ENCODE results near the gene IER3IP1.
"Not testable (repeated sequence)": the region's sequence is repeated elsewhere in the genome, so short reads cannot be mapped to it uniquely, and the experiment has no call there.

Gene IER3IP1, protein sequence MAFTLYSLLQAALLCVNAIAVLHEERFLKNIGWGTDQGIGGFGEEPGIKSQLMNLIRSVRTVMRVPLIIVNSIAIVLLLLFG

DNA sequence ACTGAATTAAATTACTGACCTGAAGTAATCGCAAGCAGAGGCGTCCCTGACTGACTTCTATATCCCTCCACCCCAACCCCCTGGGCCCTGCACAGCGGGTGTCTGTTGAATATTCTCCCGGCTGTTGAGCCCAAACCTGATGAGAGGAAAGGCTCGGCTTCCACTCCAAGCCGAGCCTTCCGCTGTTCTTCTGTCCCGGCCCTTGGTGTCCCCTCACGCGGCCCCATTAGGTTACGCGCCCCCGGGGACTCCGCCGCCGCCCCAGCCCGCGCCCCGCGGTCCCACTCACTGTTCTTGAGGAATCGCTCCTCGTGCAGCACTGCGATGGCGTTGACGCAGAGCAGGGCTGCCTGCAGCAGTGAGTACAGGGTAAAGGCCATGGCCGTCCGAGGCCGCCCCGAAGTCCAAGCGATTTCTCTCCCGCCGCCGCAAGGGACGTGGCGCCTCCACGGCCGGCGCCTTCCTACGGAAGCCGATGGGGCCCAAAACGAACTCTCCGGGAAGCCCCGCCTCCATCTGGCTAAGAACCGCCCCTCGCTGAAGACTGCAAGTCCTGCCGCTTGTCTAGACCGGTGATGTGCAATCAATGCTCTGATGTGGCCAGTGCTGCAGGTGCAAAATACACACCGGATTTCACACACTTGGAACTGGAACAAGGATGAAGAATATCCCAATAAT, at the start of gene IER3IP1:
TSS of gene IER3IP1 (minus strand) at position 467 of the 678 bp plus-strand sequence. CDS start at position 380, 87 bp downstream.
- ATAC-seq (peak; percentile 91), DNase-seq (peak; percentile 93)

DNA sequence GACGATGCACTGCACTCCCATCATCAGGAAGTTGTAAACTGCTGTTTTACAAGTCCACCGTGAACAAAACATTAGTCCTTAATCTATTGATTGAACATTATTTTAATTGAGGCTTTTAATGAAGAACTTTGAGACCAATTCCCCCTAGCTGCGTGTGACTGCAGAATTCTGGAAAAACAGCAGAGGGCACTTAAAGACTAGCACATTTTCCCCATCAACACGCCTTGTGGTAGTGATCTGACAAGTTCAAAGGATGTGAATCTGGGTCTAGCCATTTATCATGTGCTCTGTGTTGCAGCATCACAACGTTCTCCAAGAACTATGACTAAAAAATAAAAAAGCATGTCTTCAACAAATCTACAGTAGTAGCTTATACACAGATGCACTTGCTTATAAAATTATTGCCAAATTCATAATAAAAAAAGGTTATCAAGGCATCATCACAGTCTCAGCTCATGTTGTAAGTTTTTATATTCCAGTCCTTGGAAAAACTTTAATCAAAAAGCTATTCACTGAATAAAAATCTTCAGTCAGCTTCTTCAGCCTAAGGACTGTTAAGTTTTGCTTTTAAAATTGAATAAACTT, 39.5 kb upstream of the IER3IP1 start:
- DNase-seq (no peak), ATAC-seq (no peak)

DNA sequence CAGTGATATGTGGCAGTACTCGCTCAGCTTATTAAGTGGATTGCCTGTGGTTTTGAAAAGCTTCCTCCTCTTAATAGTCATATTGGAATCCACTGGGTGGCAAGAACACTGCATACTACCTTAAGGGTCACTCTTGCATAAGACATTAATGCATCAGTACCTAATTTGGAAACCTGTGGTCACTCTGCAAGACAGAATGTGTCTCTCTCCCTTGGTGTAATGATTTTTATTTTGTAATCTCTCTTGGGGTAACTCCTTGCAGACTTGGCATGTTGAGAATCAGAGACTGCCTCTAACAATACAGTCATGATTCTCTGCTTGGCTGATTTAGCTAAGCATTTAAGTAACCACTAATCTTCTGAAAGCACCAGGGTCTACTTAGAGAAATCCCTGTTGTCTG, 33.0 kb upstream of the IER3IP1 start:
- no peak for DNase-seq
- ATAC-seq = no peak

DNA sequence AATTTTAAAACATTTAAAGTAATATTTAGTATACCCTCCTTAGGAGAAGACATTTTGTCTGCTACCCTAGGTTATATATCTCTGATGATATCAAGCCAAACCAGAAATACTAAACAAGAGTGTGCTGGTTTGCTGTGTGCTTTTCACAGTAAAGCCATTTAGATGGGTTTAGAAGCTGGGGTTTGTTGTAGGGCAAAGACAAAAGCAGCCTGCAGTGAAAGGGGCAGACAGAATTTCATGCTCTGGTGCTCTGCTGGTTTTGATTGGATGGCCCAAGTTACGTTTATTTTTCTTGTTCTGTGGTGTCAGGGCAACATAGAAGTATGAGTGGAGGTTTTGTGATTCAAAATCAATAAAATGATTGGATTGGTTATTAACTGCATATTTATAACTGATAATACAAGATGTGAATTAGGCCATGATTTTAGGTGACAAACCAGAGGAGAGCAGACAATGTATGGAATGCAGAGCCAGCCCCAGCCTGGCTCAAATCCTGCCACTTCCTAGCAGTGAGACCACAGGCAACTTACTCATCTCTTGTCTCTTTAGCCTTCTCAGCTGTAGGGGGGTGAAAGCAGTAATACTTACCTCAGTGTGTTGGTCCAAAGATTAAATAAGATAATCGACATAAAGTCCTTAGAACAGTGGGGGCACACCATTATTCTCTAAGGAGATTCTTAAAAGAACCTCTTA, 30.9 kb upstream of the IER3IP1 start:
- ATAC-seq (no peak), DNase-seq (no peak)

DNA sequence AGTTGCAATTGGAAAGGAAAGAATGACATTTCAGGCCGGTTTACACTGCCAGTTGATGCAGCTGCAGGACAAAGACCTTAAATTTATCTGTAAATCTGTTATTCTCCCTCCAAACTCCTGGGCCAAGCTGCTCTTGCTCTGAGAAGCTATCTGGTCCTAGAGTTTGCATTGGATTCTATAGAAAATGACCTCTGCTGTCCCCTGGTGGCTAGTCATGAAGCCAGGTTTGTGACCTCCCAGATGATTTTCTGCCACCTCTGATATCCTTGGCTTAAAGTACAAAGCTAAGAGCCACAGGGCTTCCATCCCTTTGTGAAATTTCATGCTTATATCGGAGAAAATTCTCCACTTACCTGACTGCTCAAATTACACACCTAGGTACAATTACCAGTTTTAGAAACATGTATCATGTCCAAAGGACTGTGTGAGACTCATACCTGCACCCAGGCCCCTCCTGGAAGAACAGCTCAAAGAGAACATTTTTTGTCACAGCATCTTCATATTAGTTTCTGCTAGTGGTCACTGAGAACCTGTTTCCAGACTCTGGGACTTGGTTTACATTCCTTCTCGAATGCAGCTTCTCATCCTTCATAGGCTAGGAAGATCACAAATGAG, 28.9 kb upstream of the IER3IP1 start:
- ATAC-seq (no peak), DNase-seq (peak; percentile 37)

DNA sequence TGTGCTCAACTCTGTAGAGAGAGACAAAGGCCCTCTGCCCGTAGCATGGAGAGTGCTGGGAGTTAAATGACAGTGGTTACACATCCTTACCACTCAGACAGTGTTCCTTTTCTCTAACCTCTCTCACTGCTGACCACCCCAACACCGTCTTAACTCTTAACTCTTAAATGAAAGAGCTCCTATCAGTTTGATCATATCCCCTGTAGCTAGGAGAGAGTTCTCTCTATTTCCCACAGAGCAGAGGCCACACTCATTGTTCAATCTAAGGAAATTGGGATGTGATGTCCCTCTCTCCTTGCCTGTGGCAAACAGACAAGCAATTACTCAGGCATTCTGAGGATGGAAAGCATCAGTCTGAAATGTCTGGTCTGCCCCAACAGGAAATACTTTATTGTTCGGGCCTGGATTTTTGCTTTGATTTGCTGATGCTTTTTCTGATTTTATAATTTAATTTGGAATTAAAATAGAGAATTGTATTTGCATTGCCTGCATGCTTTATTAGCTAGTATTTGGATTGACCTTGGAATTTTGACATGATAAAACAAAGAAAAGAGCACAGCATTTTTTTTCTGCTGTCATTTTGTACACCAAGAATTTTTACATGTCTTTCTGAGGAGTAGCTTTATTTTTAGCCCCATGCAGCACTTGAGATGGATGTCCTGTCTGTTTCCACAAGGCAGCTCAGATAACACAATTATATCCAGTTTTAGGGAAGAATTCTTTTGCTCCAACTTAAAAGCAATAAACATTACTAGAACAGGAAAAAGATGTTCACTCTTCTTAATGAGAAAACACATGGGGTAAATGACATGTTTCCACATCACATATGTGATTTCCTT, 27.7 kb upstream of the IER3IP1 start:
- ATAC-seq (no peak), DNase-seq (no peak)

DNA sequence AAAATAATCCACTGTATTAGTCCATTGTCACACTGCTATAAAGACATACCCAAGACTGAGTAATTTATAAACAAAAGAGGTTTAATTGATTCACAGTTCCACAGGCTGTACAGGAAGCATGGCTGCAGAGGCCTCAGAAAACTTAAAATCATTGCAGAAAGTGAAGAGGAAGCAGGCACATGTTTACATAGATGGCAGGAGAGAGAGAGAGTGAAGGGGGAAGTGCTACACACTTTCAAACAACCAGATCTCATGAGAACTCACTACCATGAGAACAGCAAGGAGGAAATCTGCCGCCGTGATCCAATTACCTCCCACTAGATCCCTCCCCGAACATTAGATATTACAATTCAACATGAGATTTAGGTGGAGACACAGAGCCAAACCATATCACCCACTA, 19.8 kb upstream of the IER3IP1 start:
- ATAC-seq = not testable (repeated sequence)

DNA sequence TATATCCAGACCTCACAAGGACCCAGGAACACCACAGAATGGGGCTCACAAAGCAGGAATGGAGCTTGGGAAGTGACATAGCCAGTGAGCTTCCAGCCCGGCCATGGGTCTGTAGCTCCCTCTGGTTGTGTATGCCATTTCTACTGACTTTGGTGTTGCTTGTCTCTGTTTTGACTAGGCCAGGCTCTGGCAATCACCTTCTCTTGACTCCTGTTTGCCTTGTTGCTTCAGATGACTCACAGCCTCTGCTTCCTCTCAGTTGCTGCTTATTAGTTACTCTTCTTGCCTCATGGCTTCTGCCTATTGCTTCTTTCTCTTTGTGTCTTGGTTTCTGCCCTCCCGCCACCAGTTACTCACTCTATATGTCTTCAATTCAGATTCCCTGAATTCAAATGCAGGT, 15.8 kb upstream of the IER3IP1 start:
- no peak for ATAC-seq
- DNase-seq = no peak

More for the DNA sequence above, 19.8 kb upstream of the IER3IP1 start:
- DNase-seq = not testable (repeated sequence)

DNA sequence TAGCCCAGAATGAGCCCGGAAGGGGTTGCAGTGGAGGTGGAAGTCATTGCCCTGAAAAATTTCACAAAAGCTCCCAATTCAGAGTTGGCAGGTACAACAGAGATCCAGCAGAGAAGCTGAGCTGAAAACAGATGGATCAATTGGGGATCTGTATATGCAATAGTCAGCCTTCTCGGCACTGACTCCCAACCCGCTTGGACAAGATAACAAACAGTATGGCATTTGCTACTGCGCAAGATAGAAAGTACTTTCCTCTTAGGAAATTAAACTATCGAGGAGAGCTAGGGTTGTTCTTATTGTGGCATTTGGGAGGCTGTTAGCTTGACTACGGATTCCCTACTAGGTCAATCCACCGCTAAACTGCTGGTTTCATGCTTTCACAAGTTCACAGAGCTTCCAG, 11.6 kb upstream of the IER3IP1 start:
- ATAC-seq (no peak), DNase-seq (no peak)

DNA sequence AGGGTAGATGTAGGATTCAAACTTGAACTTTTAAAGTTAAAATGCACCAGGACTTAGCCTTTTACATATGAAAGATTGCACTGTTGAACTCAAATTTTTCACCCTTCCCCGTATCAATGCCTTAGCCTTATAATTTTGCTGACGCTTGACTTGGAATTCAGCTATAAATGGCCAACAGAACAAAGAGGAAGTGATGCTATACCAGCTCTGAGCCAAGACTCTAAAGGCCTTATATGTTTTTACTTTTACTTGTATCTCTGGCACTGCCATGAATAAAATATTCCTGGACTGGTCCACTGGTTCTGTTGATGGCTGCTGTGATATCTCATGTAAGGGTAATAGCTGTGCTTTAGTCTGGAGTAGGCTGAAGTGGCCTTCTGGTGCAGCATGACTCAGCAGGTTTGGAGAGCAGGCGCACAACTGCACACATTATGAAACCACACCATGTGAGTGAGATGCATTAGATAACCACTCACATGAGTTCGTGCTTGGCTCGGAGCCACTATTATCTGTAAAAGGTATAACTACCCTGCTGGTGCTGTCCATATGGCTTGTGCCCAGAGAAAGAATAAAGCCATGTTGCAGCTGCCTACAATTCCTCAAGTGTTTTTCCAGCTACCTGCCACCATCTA, 8.4 kb upstream of the IER3IP1 start:
- DNase-seq (no peak), ATAC-seq (no peak)

DNA sequence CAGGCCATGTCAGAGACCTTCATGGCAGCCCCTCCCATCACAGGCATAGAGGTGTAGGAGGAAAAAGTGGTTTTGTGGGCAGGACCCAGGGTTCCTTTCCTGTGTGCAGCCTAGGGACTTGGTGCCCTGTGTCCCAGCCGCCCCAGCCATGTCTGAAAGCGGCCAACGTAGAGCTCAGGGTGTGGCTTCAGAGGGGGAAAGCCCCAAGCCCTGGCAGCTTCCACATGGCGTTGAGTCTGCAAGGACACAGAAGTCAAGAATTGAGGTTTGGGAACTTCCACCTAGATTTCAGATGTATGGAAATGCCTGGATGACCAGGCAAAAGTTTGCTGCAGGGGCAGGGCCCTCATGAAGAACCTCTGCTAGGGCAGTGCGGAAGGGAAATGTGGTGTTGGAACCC, 6.0 kb upstream of the IER3IP1 start:
- not testable (repeated sequence) for DNase-seq, ATAC-seq

DNA sequence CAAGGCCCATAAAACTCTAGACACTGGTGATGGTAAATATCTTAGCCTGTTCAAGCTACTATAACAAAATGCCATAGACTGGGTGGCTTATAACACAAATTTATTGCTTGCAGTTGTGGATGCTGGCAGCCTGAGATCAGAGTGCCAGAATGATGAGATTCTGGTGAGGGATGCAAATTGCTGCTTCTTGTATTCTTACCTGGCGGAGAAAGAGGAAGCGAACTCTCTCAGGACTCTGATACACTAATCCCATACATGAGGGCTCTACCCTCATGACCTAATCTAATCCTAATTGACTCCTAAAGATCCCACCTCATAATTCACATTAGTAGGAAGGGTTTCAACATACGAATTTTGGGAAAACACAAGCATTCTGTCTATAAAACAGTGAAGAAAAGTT, 4.6 kb upstream of the IER3IP1 start:
- ATAC-seq (no peak), DNase-seq (no peak)

DNA sequence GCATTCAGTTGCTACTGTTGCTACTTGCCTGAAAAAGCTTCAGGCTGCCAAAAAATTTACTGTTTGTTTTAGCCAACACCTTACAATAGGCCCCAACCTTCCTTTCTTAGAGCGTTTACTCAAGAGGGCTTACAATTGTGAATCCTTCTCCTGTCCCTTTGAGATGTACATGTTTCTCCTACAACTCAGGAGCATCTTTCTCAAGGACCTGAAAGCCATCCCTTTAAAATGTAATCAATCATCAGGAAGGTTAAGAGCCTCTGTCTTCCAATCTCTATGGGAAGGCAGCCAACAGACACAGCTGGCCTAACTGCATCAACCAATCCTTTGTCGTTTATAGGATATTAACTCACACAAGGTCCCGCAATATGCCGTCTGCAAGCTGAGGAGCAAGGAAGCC, 3.4 kb upstream of the IER3IP1 start:
- ATAC-seq = no peak
- no peak for DNase-seq

DNA sequence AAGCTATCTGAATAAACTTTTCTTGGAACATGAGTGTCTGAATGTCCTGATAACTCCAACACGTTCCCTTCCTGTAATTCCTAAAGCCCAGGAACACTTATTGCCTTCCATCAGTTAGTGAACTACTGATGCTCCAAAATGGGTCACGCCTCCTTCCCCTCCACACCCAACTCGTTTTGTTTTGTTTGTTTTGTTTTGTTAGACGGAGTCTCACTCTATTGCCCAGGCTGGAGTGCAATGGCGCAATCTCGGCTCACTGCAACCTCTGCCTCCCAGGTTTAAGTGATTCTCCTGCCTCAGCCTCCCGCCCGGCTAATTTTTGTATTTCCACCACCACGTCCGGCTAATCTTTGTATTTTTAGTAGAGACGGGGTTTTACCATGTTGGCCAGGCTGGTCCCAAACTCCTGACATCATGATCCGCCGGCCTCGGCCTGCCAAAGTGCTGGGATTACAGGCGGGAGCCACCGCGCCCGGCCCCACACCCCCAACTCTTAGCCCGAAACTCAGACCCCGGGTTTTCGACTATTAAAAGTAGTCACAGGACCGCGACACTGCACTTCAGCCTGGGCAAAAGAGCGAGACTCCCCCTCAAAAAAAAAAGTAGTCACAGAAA, 774 bp downstream of the IER3IP1 start:
- DNase-seq (no peak), ATAC-seq (no peak)

DNA sequence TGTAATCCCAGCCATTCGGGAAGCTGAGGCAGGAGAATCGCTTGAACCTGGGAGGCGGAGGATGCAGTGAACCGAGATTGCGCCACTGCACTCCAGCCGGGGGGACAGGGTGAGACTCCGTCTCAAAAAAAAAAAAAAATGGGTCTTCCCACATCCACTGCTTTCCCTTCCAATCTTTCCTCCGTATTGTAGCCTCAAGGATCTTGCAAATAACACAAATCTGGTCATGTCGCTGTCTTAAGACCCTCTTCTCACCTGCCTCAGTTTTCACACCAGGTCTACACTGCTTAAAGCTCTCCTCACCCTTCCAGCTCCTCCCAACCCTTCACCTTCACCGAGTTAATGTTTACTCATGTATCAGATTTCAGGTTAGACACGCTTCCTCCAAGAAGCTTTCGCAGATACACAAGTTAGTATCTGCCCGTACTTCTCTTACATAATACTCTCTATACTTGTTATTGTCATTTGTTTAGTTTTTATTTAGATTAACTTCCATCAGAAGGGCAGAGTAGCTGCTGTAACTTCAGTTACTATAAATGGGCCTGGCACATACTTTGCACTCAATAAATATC, 1.5 kb downstream of the IER3IP1 start:
- DNase-seq = no peak
- no peak for ATAC-seq

DNA sequence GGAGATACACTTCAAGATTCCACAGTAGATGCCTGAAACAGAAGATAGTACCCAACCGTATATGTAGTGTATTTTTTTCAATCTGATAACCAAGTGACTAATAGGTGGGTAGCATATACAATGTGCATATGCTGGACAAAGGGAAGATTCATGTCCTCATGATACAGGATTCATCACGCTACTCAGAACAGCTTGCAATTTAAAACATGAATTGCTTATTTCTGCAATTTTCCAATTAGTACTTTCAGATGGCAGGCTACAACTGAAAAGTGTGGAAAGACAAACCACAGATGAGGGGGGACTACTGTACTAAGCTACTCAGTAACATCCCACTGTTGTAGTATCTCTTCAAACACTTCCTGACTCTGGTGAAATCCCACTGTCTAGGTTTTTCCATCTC, 3.7 kb downstream of the IER3IP1 start:
- no peak for ATAC-seq
- DNase-seq = no peak

DNA sequence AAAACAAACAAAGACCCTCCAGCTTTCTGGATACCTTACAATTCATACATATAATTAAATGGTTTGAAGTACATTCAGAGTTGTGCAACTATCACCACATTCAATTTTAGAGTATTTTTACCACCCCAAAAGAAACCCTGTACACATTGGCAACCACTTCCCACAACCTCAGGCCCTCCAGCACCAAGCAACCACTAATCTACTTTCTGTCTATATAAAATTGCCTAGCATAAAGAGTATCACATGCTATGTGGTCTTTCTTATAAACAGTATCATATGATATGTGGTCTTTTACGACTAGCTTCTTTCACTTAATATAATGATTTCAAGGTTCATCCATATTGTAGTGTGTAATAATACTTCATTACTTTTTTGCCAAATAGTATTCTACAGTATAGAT, 7.3 kb downstream of the IER3IP1 start:
- ATAC-seq = no peak
- no peak for DNase-seq

DNA sequence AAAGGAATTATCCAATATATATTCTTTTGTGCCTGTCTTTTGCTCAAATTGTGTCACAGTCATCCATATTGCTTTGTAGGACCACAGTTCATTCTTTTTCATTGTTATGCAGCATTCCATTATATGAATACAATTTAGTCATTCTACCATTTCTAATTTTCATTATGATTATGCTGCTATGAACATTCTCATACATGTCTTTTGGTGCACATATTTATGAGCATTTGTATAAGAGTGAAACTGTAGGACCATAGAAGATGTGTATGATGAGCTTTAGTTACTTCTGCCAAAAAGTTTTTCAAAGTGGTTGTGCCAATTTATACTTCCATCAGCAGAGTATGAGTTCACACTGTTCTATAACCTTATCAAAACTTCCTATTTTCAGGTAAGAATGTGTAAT, 7.7 kb downstream of the IER3IP1 start:
- no peak for ATAC-seq

DNA sequence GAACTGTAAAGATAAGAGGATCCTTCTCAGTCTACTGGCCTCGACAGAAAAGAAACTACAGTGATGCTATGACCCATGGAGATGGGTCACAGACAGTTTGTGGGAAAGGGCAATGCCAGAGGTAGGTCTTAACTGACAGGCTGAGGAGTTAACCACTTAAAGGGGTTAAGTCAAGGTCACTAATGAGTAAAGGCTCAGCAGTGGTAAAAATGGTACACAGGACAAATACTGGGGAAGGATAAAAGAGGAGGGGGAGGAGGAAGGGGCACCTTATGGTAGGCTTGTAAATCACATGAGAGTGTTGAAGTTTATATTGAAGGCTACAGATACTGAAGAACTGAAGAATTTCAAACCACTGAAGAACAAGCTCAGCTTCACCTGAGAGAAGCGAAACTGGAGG, 9.9 kb downstream of the IER3IP1 start:
- ATAC-seq = no peak
- DNase-seq = no peak

More for the DNA sequence above, 7.7 kb downstream of the IER3IP1 start:
- no peak for DNase-seq

DNA sequence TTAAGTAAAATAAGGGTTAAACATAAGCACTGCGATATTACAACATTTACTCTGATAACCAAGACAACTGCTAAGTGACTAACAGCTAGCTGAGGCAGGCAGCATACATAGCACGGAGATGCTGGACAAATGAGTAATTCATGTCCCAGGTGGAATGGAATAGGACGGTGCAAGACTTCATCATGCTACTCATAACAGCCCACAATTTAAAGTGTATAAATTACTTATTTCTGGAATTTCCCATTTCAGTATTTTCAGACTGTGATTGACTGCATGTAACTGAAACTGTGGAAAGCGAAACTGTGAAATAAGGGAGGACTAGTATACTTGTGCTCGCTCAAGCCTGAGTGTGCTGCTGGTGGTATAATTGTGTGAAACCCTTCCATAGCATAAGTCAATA, 12.9 kb downstream of the IER3IP1 start:
- DNase-seq (no peak), ATAC-seq (peak; percentile 95)

DNA sequence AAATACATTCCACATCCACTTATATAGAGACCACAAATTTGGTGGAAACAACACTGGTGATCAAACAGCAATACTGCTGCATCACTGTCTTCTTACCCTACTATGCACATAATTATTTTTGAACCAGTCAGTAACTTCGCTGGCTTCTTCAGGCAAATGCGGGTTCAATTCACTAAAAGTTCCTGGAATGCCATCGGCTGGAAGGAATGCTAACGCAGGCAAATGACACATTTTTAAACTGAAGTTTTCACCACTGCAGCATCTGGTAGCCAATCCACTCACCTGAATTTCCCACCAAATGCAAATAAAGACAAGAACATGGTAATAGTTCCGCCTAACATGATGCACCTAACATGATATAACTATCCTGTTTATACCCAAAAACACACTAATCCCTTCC, 15.9 kb downstream of the IER3IP1 start:
- ATAC-seq = no peak
- DNase-seq = no peak
